H1 (cell line): ENCODE results near the gene TMPO. TPM values are rescaled to one million over a fixed set of nuclear protein-coding genes. Genes with fewer than 3 reads are reported as not detected.

ENCODE experiments used
- CTCF ChIA-PET: fragments of 300-600 bp; sonication (Branson Sonifier 250); formaldehyde crosslinking; loops from one replicate; lab custom pipeline; 2021; ENCODE audit not compliant: partially characterized antibody; lab: Charles Lee
- POLR2A ChIA-PET: fragments of 300-600 bp; sonication (Branson Sonifier 250); formaldehyde crosslinking; loops from one replicate; lab custom pipeline; 2021; ENCODE audit warnings: inconsistent platforms; ENCODE audit not compliant: partially characterized antibody; lab: Charles Lee
- DNase-seq, 2 experiments: peaks; one replicate each; pipeline versions ENCODE4 v3.0.0 to v3.0.0-alpha.2; 2010 to 2022; ENCODE audit warnings: low spot score in 2 of 2, low read depth in 1 of 2, mixed read lengths in 1 of 2
- FAIRE-seq: peaks from 2 replicates; lab custom pipeline; 2011; peaks lifted over from hg19 to GRCh38; lab: Jason Lieb, UNC
- H2AFZ ChIP-seq: 2 replicates; pipeline ENCODE4 v1.8.1; 2012; ENCODE audit warnings: low read length, inconsistent platforms
- H2AK5ac ChIP-seq: 2 replicates; pipeline ENCODE4 v1.6.1; 2013; ENCODE audit warnings: low read depth, low read length
- H2BK120ac ChIP-seq: replicated peaks from 2 replicates; pipeline ENCODE3; 2013; ENCODE audit warnings: low read depth, low read length, inconsistent platforms
- H2BK12ac ChIP-seq: 2 replicates; pipeline ENCODE4 v1.6.1; 2013; ENCODE audit warnings: low read depth, low read length
- H2BK15ac ChIP-seq: 2 replicates; pipeline ENCODE4 v1.6.1; 2013; ENCODE audit warnings: low read length
- H2BK20ac ChIP-seq: 2 replicates; pipeline ENCODE4 v1.6.1; 2013; ENCODE audit warnings: low read length
- H2BK5ac ChIP-seq: 2 replicates; pipeline ENCODE4 v1.6.1; 2013; ENCODE audit warnings: low read depth, low read length
- H3K14ac ChIP-seq: 2 replicates; pipeline ENCODE4 v1.6.1; 2013; ENCODE audit warnings: inconsistent platforms; ENCODE audit not compliant: insufficient read length
- H3K18ac ChIP-seq: 2 replicates; pipeline ENCODE4 v1.6.1; 2013; ENCODE audit warnings: low read length; ENCODE audit errors: extremely low read depth
- H3K23ac ChIP-seq: 2 replicates; pipeline ENCODE4 v1.6.1; 2013; ENCODE audit warnings: inconsistent platforms; ENCODE audit not compliant: insufficient read length
- H3K23me2 ChIP-seq: 2 replicates; pipeline ENCODE4 v1.6.1; 2013; ENCODE audit warnings: low read depth, low read length
- H3K27ac ChIP-seq: 2 replicates; pipeline ENCODE4 v1.6.1; 2011; ENCODE audit warnings: low read depth, low read length, inconsistent platforms
- H3K27me3 ChIP-seq, 4 experiments: replicated peaks in 1 of 4; 1 replicate in 1 of 4; 2 replicates in 3 of 4; pipeline versions ENCODE4 v1.6.1 to v1.8.1; 2011 to 2013; ENCODE audit warnings: low read length in 3 of 4, mild to moderate bottlenecking in 3 of 4, inconsistent platforms in 2 of 4, mixed read lengths in 2 of 4, moderate library complexity in 1 of 4; ENCODE audit not compliant: control insufficient read depth in 3 of 4, insufficient read depth in 3 of 4; ENCODE audit errors: extremely low read depth in 1 of 4
- H3K36me3 ChIP-seq, 4 experiments: 2 replicates each; pipeline versions ENCODE4 v1.6.1 to v1.8.1; 2011 to 2013; ENCODE audit warnings: mild to moderate bottlenecking in 4 of 4, low read length in 3 of 4, moderate library complexity in 2 of 4, control low read depth in 1 of 4, inconsistent platforms in 1 of 4; ENCODE audit not compliant: insufficient read depth in 4 of 4, control insufficient read depth in 2 of 4
- H3K4ac ChIP-seq: replicated peaks from 2 replicates; pipeline ENCODE3; 2013; ENCODE audit warnings: low read length, low read depth, mixed read lengths, inconsistent platforms; ENCODE audit not compliant: insufficient read length
- H3K4me1 ChIP-seq, 4 experiments: replicated peaks in 1 of 4; 1 replicate in 1 of 4; 2 replicates in 3 of 4; pipeline versions ENCODE4 v1.6.1 to v1.8.1; 2011 to 2013; ENCODE audit warnings: low read length in 3 of 4, inconsistent platforms in 2 of 4, mixed read lengths in 1 of 4; ENCODE audit not compliant: insufficient read depth in 4 of 4, control insufficient read depth in 3 of 4
- H3K4me2 ChIP-seq, 2 experiments: 2 replicates each; pipeline versions ENCODE4 v1.6.1 to v1.8.1; 2011 to 2013; ENCODE audit warnings: low read depth in 2 of 2, low read length in 2 of 2, control low read depth in 1 of 2, inconsistent platforms in 1 of 2, mild to moderate bottlenecking in 1 of 2; ENCODE audit not compliant: insufficient read depth in 1 of 2
- H3K4me3 ChIP-seq, 4 experiments: fragments of 200-600, 300-600 bp in 1 of 4; sonication (generic), shearing (Covaris generic), sonication (Bioruptor Twin) in 1 of 4; 2 replicates each; pipeline versions ENCODE4 v1.5.1 to v1.8.1; 2011 to 2016; ENCODE audit warnings: low read length in 4 of 4, low read depth in 3 of 4, control low read depth in 2 of 4, inconsistent platforms in 2 of 4, mild to moderate bottlenecking in 2 of 4, mixed read lengths in 1 of 4, moderate library complexity in 1 of 4; ENCODE audit not compliant: insufficient read depth in 2 of 4; ENCODE audit errors: extremely low read depth in 1 of 4
- H3K56ac ChIP-seq: replicated peaks from 2 replicates; pipeline ENCODE3; 2013; ENCODE audit warnings: low read depth, mild to moderate bottlenecking, mixed read lengths, low read length, inconsistent platforms; ENCODE audit not compliant: insufficient read length
- H3K79me1 ChIP-seq: 2 replicates; pipeline ENCODE4 v1.6.1; 2013; ENCODE audit warnings: low read depth, low read length, control low read depth
- H3K79me2 ChIP-seq, 2 experiments: 2 replicates each; pipeline versions ENCODE4 v1.6.1 to v1.8.1; 2012 to 2013; ENCODE audit warnings: low read length in 2 of 2, mild to moderate bottlenecking in 2 of 2, inconsistent platforms in 1 of 2; ENCODE audit not compliant: insufficient read depth in 2 of 2, control insufficient read depth in 1 of 2
- H3K9ac ChIP-seq, 4 experiments: replicated peaks in 1 of 4; 1 replicate in 1 of 4; 2 replicates in 3 of 4; pipeline versions ENCODE4 v1.6.1 to v1.8.1; 2011 to 2013; ENCODE audit warnings: low read depth in 3 of 4, low read length in 3 of 4, control low read depth in 2 of 4, mild to moderate bottlenecking in 2 of 4, moderate library complexity in 2 of 4, inconsistent platforms in 1 of 4; ENCODE audit errors: extremely low read depth in 1 of 4
- H3K9me3 ChIP-seq, 2 experiments: 2 replicates each; pipeline versions ENCODE4 v1.6.1 to v1.8.1; 2012 to 2013; ENCODE audit warnings: mild to moderate bottlenecking in 2 of 2, moderate library complexity in 2 of 2, control low read depth in 1 of 2, inconsistent platforms in 1 of 2, low read depth in 1 of 2, low read length in 1 of 2, mixed read lengths in 1 of 2; ENCODE audit not compliant: insufficient read depth in 2 of 2
- H4K20me1 ChIP-seq, 2 experiments: replicated peaks in 1 of 2; 2 replicates each; pipeline versions ENCODE3 to v1.8.1; 2011 to 2013; ENCODE audit warnings: inconsistent platforms in 2 of 2, low read length in 2 of 2, mild to moderate bottlenecking in 1 of 2; ENCODE audit not compliant: insufficient read depth in 2 of 2, control insufficient read depth in 1 of 2
- H4K5ac ChIP-seq: 2 replicates; pipeline ENCODE4 v1.6.1; 2013; ENCODE audit warnings: low read length, low read depth, mixed read lengths, inconsistent platforms; ENCODE audit not compliant: insufficient read length
- H4K8ac ChIP-seq: 2 replicates; pipeline ENCODE4 v1.8.0; 2013; ENCODE audit warnings: mild to moderate bottlenecking, moderate library complexity, low read length, inconsistent platforms; ENCODE audit not compliant: insufficient read depth; ENCODE audit errors: extremely low read depth
- H4K91ac ChIP-seq: replicated peaks from 2 replicates; pipeline ENCODE3; 2013; ENCODE audit warnings: low read length, mixed read lengths, inconsistent platforms; ENCODE audit not compliant: insufficient read length
- HDAC6 ChIP-seq: IDR thresholded peaks from one replicate; pipeline ENCODE4 v1.7.1; 2012; ENCODE audit warnings: low read depth, mild to moderate bottlenecking, inconsistent platforms, low read length, moderate library complexity
- NANOG ChIP-seq: IDR thresholded peaks from 2 replicates; pipeline ENCODE4 v1.6.1; 2011; ENCODE audit warnings: low read length, low read depth, mild to moderate bottlenecking, inconsistent platforms; ENCODE audit not compliant: insufficient read depth, poor library complexity, severe bottlenecking
- POLR2A ChIP-seq, 2 experiments: IDR thresholded peaks; 1 replicate in 1 of 2; 2 replicates in 1 of 2; pipeline ENCODE4 v1.6.1; 2011; ENCODE audit warnings: low read depth in 2 of 2, low read length in 2 of 2, mild to moderate bottlenecking in 2 of 2; ENCODE audit errors: control extremely low read depth in 1 of 2
- POLR2AphosphoS5 ChIP-seq: IDR thresholded peaks from 2 replicates; pipeline ENCODE4 v1.6.1; 2011; ENCODE audit warnings: low read depth, low read length
- RNF2 ChIP-seq: fragments of 200-900, 300-1000 bp; sonication (generic); IDR thresholded peaks from 2 replicates; pipeline ENCODE4 v1.7.1; 2016; ENCODE audit warnings: borderline replicate concordance, low read depth, mild to moderate bottlenecking, antibody characterized with exemption, low read length; ENCODE audit not compliant: poor library complexity, severe bottlenecking; ENCODE audit errors: missing control alignments
- SIN3A ChIP-seq, 2 experiments: IDR thresholded peaks in 1 of 2; conservative IDR thresholded peaks in 1 of 2; 2 replicates each; pipeline ENCODE4 v1.6.1; 2011 to 2012; ENCODE audit warnings: low read length in 2 of 2, improper control_type of control experiment in 1 of 2, low read depth in 1 of 2, mild to moderate bottlenecking in 1 of 2
- SP4 ChIP-seq: IDR thresholded peaks from 2 replicates; pipeline ENCODE4 v1.6.1; 2012; ENCODE audit warnings: low read length, inconsistent platforms
- TEAD4 ChIP-seq: IDR thresholded peaks from 2 replicates; pipeline ENCODE4 v1.6.1; 2012; ENCODE audit warnings: low read depth, low read length, inconsistent platforms, mixed read lengths
- YY1 ChIP-seq: IDR thresholded peaks from 2 replicates; pipeline ENCODE4 v1.6.1; 2011; ENCODE audit warnings: low read depth, mild to moderate bottlenecking, low read length
- WGBS, 2 experiments: shearing (Covaris generic) in 1 of 2; methylation state at CpG; one replicate each; pipeline versions ENCODE4 v1.1.6 to v1.1.7; 2013 to 2015; ENCODE audit warnings: low lambda C conversion rate in 2 of 2, mixed read lengths in 2 of 2, inconsistent platforms in 1 of 2, low coverage in 1 of 2, missing lambda C conversion rate in 1 of 2; ENCODE audit not compliant: insufficient replicate concordance in 2 of 2, insufficient coverage in 1 of 2, insufficient read length in 1 of 2; ENCODE audit errors: extremely low coverage in 1 of 2, missing lambda C conversion rate in 1 of 2; 5-methylcytosine and 5-hydroxymethylcytosine counted together
- polyA plus RNA-seq, 7 experiments: library from polyadenylated mRNA; depleted of rRNA in 3 of 7; stranded (reverse) in 5 of 7; unstranded in 2 of 7; fragments of >200 nt in 5 of 7; fragments of 200-250 nt in 2 of 7; gene quantifications; 1 replicate in 5 of 7; 2 replicates in 1 of 7; 4 replicates in 1 of 7; pipeline versions ENCODE4 v1.2.1 to v1.2.3, GENCODE V29; 2011 to 2013; ENCODE audit warnings: missing spikeins in 2 of 7, mixed read lengths in 2 of 7
- total RNA-seq: library from RNA; stranded (reverse); fragmentation: NEBNext Ultra II Directional; extraction: Animal tissue kit (Norgen Biotek cat#: 25700); gene quantifications from 2 replicates; pipeline ENCODE4 v1.2.1, GENCODE V29; 2021
- TF ChIP-seq, protein P1 (sequence below): IDR thresholded peaks from 2 replicates; pipeline ENCODE4 v1.6.1; 2011; ENCODE audit warnings: low read depth, mild to moderate bottlenecking, low read length; ENCODE audit not compliant: insufficient read depth

The TMPO gene
- total and polyA plus RNA-seq, 2 of the 8 experiments (the other 6 are each of a cell fraction or from before 2014, with no cell fraction given): 43.9 to 195 TPM

DNA sequence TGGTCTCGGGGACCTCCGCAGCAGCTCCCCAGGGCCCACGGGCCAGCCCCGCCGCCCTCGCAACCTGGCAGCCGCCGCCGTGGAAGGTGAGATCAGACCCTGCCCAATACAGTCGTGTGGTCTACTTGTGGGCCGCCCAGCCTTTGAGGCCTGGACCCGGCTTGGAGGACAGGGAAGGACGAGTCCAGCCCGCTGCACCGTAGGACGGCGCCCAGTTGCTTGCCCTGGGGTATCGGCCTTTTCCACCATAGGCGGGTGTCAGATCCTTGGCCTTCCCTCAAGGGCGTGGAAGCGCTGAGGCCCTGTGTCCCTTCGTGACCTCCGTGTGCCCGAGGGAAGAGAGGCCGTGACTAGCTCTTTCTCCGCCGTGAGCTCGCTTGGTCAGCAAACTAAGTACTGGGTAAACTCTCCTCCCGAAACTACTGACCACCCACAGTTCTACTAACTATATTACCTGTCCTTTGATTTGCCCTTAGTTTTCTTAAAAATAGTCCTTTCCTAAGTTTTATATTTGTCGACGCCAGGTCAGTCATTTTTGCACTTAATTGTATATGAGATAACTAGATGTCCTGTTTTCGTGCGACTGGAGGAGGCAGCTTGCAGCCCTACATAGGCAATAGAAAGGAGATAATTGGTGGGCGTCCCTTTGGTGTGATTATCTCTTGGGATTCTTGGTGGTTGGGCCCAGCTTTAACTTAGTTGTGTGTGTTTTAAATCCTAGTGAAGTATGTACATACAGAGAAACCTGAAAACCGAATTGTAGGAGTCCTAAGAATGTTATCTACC, 78.9 kb downstream of the TMPO start:
- CTCF ChIA-PET: interaction anchor here (1.1 to 8.9 kb wide), 10 partner anchors 9 to 177 kb away, joined by 3 to 68 read pairs (median 3); no protein-coding TSS in a partner anchor
- peak overlapping the region; percentile 91 for H3K27ac ChIP-seq
- H4K5ac ChIP-seq: peak overlapping the region; percentile 82
- no peak for TF ChIP-seq NANOG
- TF ChIP-seq POLR2A (IDR thresholded peaks at IDR 0.05; ENCODE audit: control extremely low read depth in 1 of 2, low read depth in 2 of 2, low read length in 2 of 2): peak in 1 of 2 experiments; percentile 6; a peak in 1 of 3 replicates
- TF ChIP-seq YY1: no peak
- TF ChIP-seq TEAD4: no peak
- peak; percentile 26; the same call in 1 of the 2 replicates for TF ChIP-seq POLR2AphosphoS5
- TF ChIP-seq, protein P1, sequence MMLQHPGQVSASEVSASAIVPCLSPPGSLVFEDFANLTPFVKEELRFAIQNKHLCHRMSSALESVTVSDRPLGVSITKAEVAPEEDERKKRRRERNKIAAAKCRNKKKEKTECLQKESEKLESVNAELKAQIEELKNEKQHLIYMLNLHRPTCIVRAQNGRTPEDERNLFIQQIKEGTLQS: no peak
- no peak for TF ChIP-seq RNF2
- no peak for TF ChIP-seq SP4
- 0 out of 4 replicates have a peak, but pooled peaks of 1 of the 2 experiments have one; percentile 3 for TF ChIP-seq SIN3A (conservative IDR thresholded peaks at IDR 0.05 in 1 of 2, IDR thresholded peaks at IDR 0.05 in 1 of 2; ENCODE audit: low read depth in 1 of 2, low read length in 2 of 2)
- no peak for TF ChIP-seq HDAC6

More for the DNA sequence above, 78.9 kb downstream of the TMPO start:
- Histone ChIP-seq H3K27me3 (no peaks in the 10 kb centered on the region), H4K20me1 (peaks cover 10 to 17% of the 10 kb centered on the region in 2 experiments), H2BK20ac (no peak overlapping the region), H2BK12ac (no peak overlapping the region; the same call in 1 of the 2 replicates), H3K14ac (no peak overlapping the region), H3K4ac (peak overlapping the region; percentile 87), H3K4me2 (peak overlapping the region; percentile 81 to 95), H3K56ac (peak overlapping the region; percentile 50), H3K23ac (no peak overlapping the region), H3K4me3 (peak overlapping the region; percentile 73 to 99 (median 91)), H3K23me2 (peaks cover 2% of the 10 kb centered on the region; the same call in 1 of the 2 replicates), H3K4me1 (peaks cover 0 to 9% (median 4%) of the 10 kb centered on the region in 4 experiments; a peak in 2 of 7 replicates), H2AFZ (no peak overlapping the region), H3K36me3 (peaks cover 19 to 40% (median 34%) of the 10 kb centered on the region in 4 experiments), H3K79me1 (no peaks in the 10 kb centered on the region), H3K79me2 (peaks cover 24 to 44% of the 10 kb centered on the region in 2 experiments), H2AK5ac (no peak overlapping the region), H4K91ac (peak overlapping the region; percentile 78), H4K8ac (peak overlapping the region; percentile 98; the same call in 1 of the 2 replicates), H2BK15ac (no peak overlapping the region), H3K18ac (peak overlapping the region; percentile 95), H2BK120ac (no peak overlapping the region), H3K9ac (peak overlapping the region; percentile 87 to 98 (median 96)), H3K9me3 (no peaks in the 10 kb centered on the region), H2BK5ac (peak overlapping the region; percentile 94)
- FAIRE-seq: no peak
- peak in 1 of 2 experiments; percentile 35 for DNase-seq
- POLR2A ChIA-PET: interaction anchor here (0.9 to 6.2 kb wide), 27 partner anchors 11 to 194 kb away, joined by 3 to 48 read pairs (median 4); partner anchors contain the start of genes APAF1, IKBIP and TMPO
- WGBS, 2 experiments: 2% methylated on average over 29 of the region's 35 CpGs; no CpG with 5 or more reads in 1 of the 2 experiments
